GM12878 (cell line): ENCODE measurements around the gene CHN1. TPM values are rescaled to one million over a fixed set of nuclear protein-coding genes. Genes with fewer than 3 reads are reported as not detected.

Experiments used
- ATAC-seq: fragments of 200-7000 bp; cut with Tn5 transposase; 3 replicates; pipeline ENCODE4 v1.9.1; 2020; ENCODE audit warnings: mild to moderate bottlenecking, moderate library complexity
- BruUV-seq: library from RNA; stranded (reverse); fragments of 400-500 nt; replicated peaks from 2 replicates; lab custom pipeline; 2021; lab: Mats Ljungman, UMichigan
- CTCF ChIA-PET: fragments of 300-600 bp; sonication (Branson Sonifier 250); formaldehyde crosslinking; extraction: SDS; loops from one replicate; lab custom pipeline; 2021; ENCODE audit warnings: inconsistent platforms; lab: Yijun Ruan, JAX
- POLR2A ChIA-PET: fragments of 350-600 bp; formaldehyde crosslinking; extraction: SDS; loops from one replicate; lab custom pipeline; 2021; ENCODE audit warnings: inconsistent platforms; lab: Charles Lee
- RAD21 ChIA-PET: fragments of 300-600 bp; sonication (Branson Sonifier 250); formaldehyde crosslinking; loops from one replicate; lab custom pipeline; 2023; ENCODE audit warnings: antibody characterized with exemption; ENCODE audit not compliant: unreplicated experiment; lab: Charles Lee
- SMC1A ChIA-PET: fragments of 300-600 bp; sonication (Branson Sonifier 250); formaldehyde crosslinking; loops from one replicate; lab custom pipeline; 2023; ENCODE audit not compliant: unreplicated experiment, uncharacterized antibody; lab: Charles Lee
- DNase-seq: peaks from one replicate; pipeline ENCODE4 v3.0.0-alpha.2; 2011; ENCODE audit warnings: low read depth, low spot score
- FAIRE-seq: peaks from 3 replicates; lab custom pipeline; 2011; peaks lifted over from hg19 to GRCh38; lab: Jason Lieb, UNC
- H2AFZ ChIP-seq: 2 replicates; pipeline ENCODE4 v1.6.0; 2011; ENCODE audit warnings: low read depth, low read length, control low read depth; ENCODE audit not compliant: control insufficient read depth
- H3K27ac ChIP-seq: 2 replicates; pipeline ENCODE4 v1.5.1; 2011; ENCODE audit warnings: control low read depth; ENCODE audit not compliant: control insufficient read depth, insufficient read depth
- H3K27me3 ChIP-seq, 2 experiments: replicated peaks in 1 of 2; 2 replicates each; pipeline versions ENCODE4 v1.6.0 to v1.6.1; 2011; ENCODE audit warnings: low read length in 1 of 2; ENCODE audit not compliant: control insufficient read depth in 2 of 2, insufficient read depth in 2 of 2
- H3K36me3 ChIP-seq, 2 experiments: 2 replicates each; pipeline ENCODE4 v1.5.1; 2011; ENCODE audit warnings: low read length in 1 of 2; ENCODE audit not compliant: control insufficient read depth in 2 of 2, insufficient read depth in 2 of 2
- H3K4me1 ChIP-seq: 2 replicates; pipeline ENCODE4 v1.6.1; 2011; ENCODE audit warnings: mild to moderate bottlenecking, low read length, moderate library complexity, mixed read lengths; ENCODE audit not compliant: control insufficient read depth, insufficient read depth
- H3K4me2 ChIP-seq: 2 replicates; pipeline ENCODE4 v1.6.0; 2011; ENCODE audit warnings: control low read depth; ENCODE audit not compliant: control insufficient read depth, insufficient read depth
- H3K4me3 ChIP-seq: fragments of 200-600 bp; sonication (generic); 2 replicates; pipeline ENCODE4 v1.5.1; 2016
- H3K79me2 ChIP-seq: 2 replicates; pipeline ENCODE4 v1.6.0; 2011; ENCODE audit warnings: low read length; ENCODE audit not compliant: control insufficient read depth, insufficient read depth
- H3K9ac ChIP-seq: 2 replicates; pipeline ENCODE4 v1.8.0; 2011; ENCODE audit warnings: low read length, control low read depth, mixed read lengths; ENCODE audit not compliant: control insufficient read depth, insufficient read depth
- H3K9me3 ChIP-seq: replicated peaks from 3 replicates; pipeline ENCODE4 v1.5.1; 2011; ENCODE audit warnings: mild to moderate bottlenecking, low read length; ENCODE audit not compliant: control insufficient read depth, insufficient read depth
- H4K20me1 ChIP-seq: 2 replicates; pipeline ENCODE4 v1.6.0; 2011; ENCODE audit not compliant: control insufficient read depth, insufficient read depth
- BCLAF1 ChIP-seq: fragments of 450-650 bp; IDR thresholded peaks from 2 replicates; pipeline ENCODE4 v1.6.1; 2017; ENCODE audit warnings: antibody characterized with exemption, mild to moderate bottlenecking, moderate library complexity
- JUND ChIP-seq: IDR thresholded peaks from 2 replicates; pipeline ENCODE4 v1.6.1; 2012; ENCODE audit warnings: low read depth, mild to moderate bottlenecking, low read length, improper control_type of control experiment, moderate library complexity
- NR2C1 ChIP-seq: fragments of 450-650 bp; IDR thresholded peaks from 2 replicates; pipeline ENCODE4 v1.6.1; 2017; ENCODE audit warnings: antibody characterized with exemption, mild to moderate bottlenecking, moderate library complexity
- RELB ChIP-seq: fragments of 450-650 bp; IDR thresholded peaks from 2 replicates; pipeline ENCODE4 v1.6.1; 2017; ENCODE audit warnings: low read depth, mild to moderate bottlenecking, moderate library complexity
- SIN3A ChIP-seq: IDR thresholded peaks from 2 replicates; pipeline ENCODE4 v1.6.1; 2012; ENCODE audit warnings: low read depth, low read length, improper control_type of control experiment
- TCF7 ChIP-seq: IDR thresholded peaks from 2 replicates; pipeline ENCODE4 v1.6.1; 2014; ENCODE audit warnings: antibody characterized with exemption, borderline replicate concordance
- WRNIP1 ChIP-seq: IDR thresholded peaks from 2 replicates; pipeline ENCODE4 v1.6.1; 2011; ENCODE audit warnings: low read depth, low read length, improper control_type of control experiment, borderline replicate concordance
- ZNF207 ChIP-seq: fragments of 450-650 bp; IDR thresholded peaks from 2 replicates; pipeline ENCODE4 v1.6.1; 2014; ENCODE audit warnings: antibody characterized with exemption, mild to moderate bottlenecking, borderline replicate concordance
- ZZZ3 ChIP-seq: IDR thresholded peaks from 2 replicates; pipeline ENCODE4 v1.6.1; 2011; ENCODE audit warnings: low read depth; ENCODE audit not compliant: control insufficient read depth, insufficient read length
- WGBS: methylation state at CpG from one replicate; pipeline ENCODE4 v1.1.6; 2016; ENCODE audit warnings: low lambda C conversion rate; ENCODE audit not compliant: insufficient replicate concordance, insufficient coverage; ENCODE audit errors: missing lambda C conversion rate; 5-methylcytosine and 5-hydroxymethylcytosine counted together
- in situ Hi-C: fragments of 300-500 bp; cut with MboI; formaldehyde crosslinking; loops from 9 replicates; pipeline ENCODE4 v1.14.3; 2018; ENCODE audit warnings: mixed read lengths
- intact Hi-C: fragments of 100-400 bp; cut with micrococcal nuclease; formaldehyde crosslinking; loops from one replicate; pipeline ENCODE4 v1.14.2; 2022; ENCODE audit not compliant: unreplicated experiment
- polyA plus RNA-seq, 11 experiments: library from polyadenylated mRNA; depleted of rRNA in 4 of 11; unstranded in 6 of 11; stranded (reverse) in 5 of 11; fragments of >200 nt; fragmentation: Nextera tagmentation in 4 of 11; fragmentation: Illumina TruSeq in 1 of 11; extraction: Ambion mirVana in 4 of 11; extraction: Trizol in 1 of 11; gene quantifications; 1 replicate in 1 of 11; 2 replicates in 10 of 11; pipeline versions ENCODE4 v1.2.1 to v1.2.3, GENCODE V29; 2011 to 2016; ENCODE audit warnings: inconsistent platforms in 2 of 11, missing spikeins in 2 of 11, low read depth in 1 of 11
- total RNA-seq, 4 experiments: library from RNA; depleted of rRNA in 3 of 4; stranded (reverse); fragments of >200 nt in 3 of 4; fragmentation: Illumina TruSeq in 1 of 4; extraction: Trizol in 1 of 4; gene quantifications; 2 replicates each; pipeline versions ENCODE4 v1.2.1 to v1.2.3, GENCODE V29; 2013 to 2021

CHN1 gene
- total and polyA plus RNA-seq, 10 of the 15 experiments (the other 5 are each of a cell fraction or from before 2014, with no cell fraction given), result 0.18 to 0.92 (median 0.53) TPM; not detected in 1

- H3K36me3 ChIP-seq, result no peaks in the 10 kb centered on the region
- ChIA-PET CTCF (no interaction called here), SMC1A (interaction anchor here (0.9 to 1.3 kb wide), 2 partner anchors 18 to 40 kb away, joined by 3 to 4 read pairs; no protein-coding TSS in a partner anchor), RAD21 (no interaction called here)
- intact Hi-C loops, result no loop called here
- BruUV-seq, result no TSS peak
- DNase-seq (no peak), FAIRE-seq (no peak)
- H3K27me3 ChIP-seq, result no peaks in the 10 kb centered on the region
- H3K4me1 ChIP-seq, result no peaks in the 10 kb centered on the region
- TF ChIP-seq NR2C1 (no peak), BCLAF1 (no peak), ZNF207 (no peak), TCF7 (no peak), ZZZ3 (no peak), SIN3A (no peak), RELB (no peak), JUND (no peak), WRNIP1 (no peak)
- TF ChIP-seq, all 136 proteins: peak for 0
- in situ Hi-C loops, result no loop called here
- H3K79me2 ChIP-seq, result no peaks in the 10 kb centered on the region
- POLR2A ChIA-PET, result no interaction called here
- H3K27ac ChIP-seq, result no peak overlapping the region
- no peaks in the 10 kb centered on the region for H3K9me3 ChIP-seq
- no peak for ATAC-seq
- H3K4me2 ChIP-seq, result no peak overlapping the region
- no peaks in the 10 kb centered on the region for H4K20me1 ChIP-seq
- 52% methylated on average over 4 of the region's 4 CpGs for WGBS
- no peak overlapping the region for H3K4me3 ChIP-seq
- H2AFZ ChIP-seq, result no peak overlapping the region
- no peak overlapping the region for H3K9ac ChIP-seq
These were observed 162.7 kb downstream of the CHN1 start for GRCh38 chr2:174842496-174842895.
